AML-193 (cell line): ENCODE data around the gene SIX3.
A peak's percentile ranks its signal among the peaks of the same experiment; 100 is the strongest.

Experiments used
- DNase-seq, 2 experiments: peaks; one replicate each; lab custom pipeline; 2025; lab: John Stamatoyannopoulos, UW

Gene SIX3

GRCh38 chr2:44943693-44944101 lies 2.2 kb downstream of the SIX3 start:
- DNase-seq: no peak

- DNase-seq: no peak
These were observed 2.8 kb downstream of the SIX3 start for GRCh38 chr2:44944102-44944951.

GRCh38 chr2:44944952-44945612 lies 3.6 kb downstream of the SIX3 start:
- no peak for DNase-seq

GRCh38 chr2:44945676-44946371 lies 4.3 kb downstream of the SIX3 start:
- no peak for DNase-seq

GRCh38 chr2:44946372-44947027 lies 5.0 kb downstream of the SIX3 start:
- DNase-seq: no peak

- no peak for DNase-seq
These were observed 5.5 kb downstream of the SIX3 start for GRCh38 chr2:44947028-44947375.

- DNase-seq: no peak
These were observed 7.2 kb downstream of the SIX3 start for GRCh38 chr2:44948565-44949328.

- DNase-seq: no peak
These were observed 8.0 kb downstream of the SIX3 start for GRCh38 chr2:44949329-44950151.

GRCh38 chr2:44950646-44951045 lies 9.1 kb downstream of the SIX3 start:
- DNase-seq: no peak

- DNase-seq: no peak
These were observed 9.6 kb downstream of the SIX3 start for GRCh38 chr2:44951124-44951523.

- no peak for DNase-seq
These were observed 10.2 kb downstream of the SIX3 start for GRCh38 chr2:44951714-44952113.

- no peak for DNase-seq
These were observed 10.8 kb downstream of the SIX3 start for GRCh38 chr2:44952143-44952805.

GRCh38 chr2:44952806-44953498 lies 11.4 kb downstream of the SIX3 start:
- no peak for DNase-seq

- no peak for DNase-seq
These were observed 12.0 kb downstream of the SIX3 start for GRCh38 chr2:44953499-44953883.

GRCh38 chr2:44954447-44954888 lies 13.0 kb downstream of the SIX3 start:
- no peak for DNase-seq

- no peak for DNase-seq
These were observed 13.5 kb downstream of the SIX3 start for GRCh38 chr2:44954889-44955592.

- peak; percentile 36 to 48 for DNase-seq
These were observed 14.3 kb downstream of the SIX3 start for GRCh38 chr2:44955593-44956392.

GRCh38 chr2:44956843-44957242 lies 15.3 kb downstream of the SIX3 start:
- DNase-seq: no peak
